MM.1S (cell line): ENCODE results near the gene EFNA2.

ENCODE experiments used
- DNase-seq: peaks from one replicate; pipeline ENCODE4 v3.0.0-alpha.2; 2015
- H2AFZ ChIP-seq: fragments of 300-600 bp; sonication (generic); 2 replicates; pipeline ENCODE4 v1.6.0; 2016; ENCODE audit warnings: antibody characterized with exemption, low read length
- H3F3A ChIP-seq: fragments of 300-600 bp; sonication (generic); 2 replicates; pipeline ENCODE4 v1.6.1; 2016; ENCODE audit warnings: mild to moderate bottlenecking, antibody characterized with exemption, low read length, moderate library complexity, mixed read lengths; ENCODE audit not compliant: insufficient read depth
- H3K27ac ChIP-seq: fragments of 300-600 bp; sonication (generic); 2 replicates; pipeline ENCODE4 v1.5.1; 2016; ENCODE audit warnings: mild to moderate bottlenecking, low read length
- H3K27me3 ChIP-seq: fragments of 300-600 bp; sonication (generic); replicated peaks from 2 replicates; pipeline ENCODE4 v1.6.0; 2016; ENCODE audit warnings: low read length; ENCODE audit not compliant: insufficient read depth
- H3K36me3 ChIP-seq: fragments of 300-600 bp; sonication (generic); replicated peaks from 2 replicates; pipeline ENCODE4 v1.6.1; 2016; ENCODE audit warnings: mild to moderate bottlenecking, low read length, mixed read lengths; ENCODE audit not compliant: insufficient read depth
- H3K4me1 ChIP-seq: fragments of 300-600 bp; sonication (generic); 2 replicates; pipeline ENCODE4 v1.6.1; 2016; ENCODE audit warnings: low read length, mixed read lengths
- H3K4me2 ChIP-seq: fragments of 300-600 bp; sonication (generic); 2 replicates; pipeline ENCODE4 v1.6.0; 2016; ENCODE audit warnings: low read depth, low read length
- H3K4me3 ChIP-seq: fragments of 300-600 bp; sonication (generic); 2 replicates; pipeline ENCODE4 v1.5.1; 2016; ENCODE audit warnings: low read length, mixed read lengths
- H3K79me2 ChIP-seq: fragments of 300-600 bp; sonication (generic); 2 replicates; pipeline ENCODE4 v1.6.1; 2016; ENCODE audit warnings: mixed run types, low read length, mixed read lengths
- H3K9ac ChIP-seq: fragments of 300-600 bp; sonication (generic); 2 replicates; pipeline ENCODE4 v1.6.1; 2016; ENCODE audit warnings: low read length, mixed read lengths
- H3K9me2 ChIP-seq: fragments of 300-600 bp; sonication (generic); replicated peaks from 2 replicates; pipeline ENCODE4 v1.6.1; 2016; ENCODE audit warnings: mild to moderate bottlenecking, low read length, mixed read lengths; ENCODE audit not compliant: insufficient read depth
- H3K9me3 ChIP-seq: fragments of 300-600 bp; sonication (generic); replicated peaks from 2 replicates; pipeline ENCODE4 v1.6.1; 2016; ENCODE audit warnings: mild to moderate bottlenecking, low read length, mixed read lengths; ENCODE audit not compliant: insufficient read depth
- H4K20me1 ChIP-seq: fragments of 300-600 bp; sonication (generic); 2 replicates; pipeline ENCODE4 v1.6.1; 2016; ENCODE audit warnings: mild to moderate bottlenecking, low read length, moderate library complexity, mixed read lengths; ENCODE audit not compliant: insufficient read depth
- CTCF ChIP-seq: fragments of 300-600 bp; sonication (generic); IDR thresholded peaks from 2 replicates; pipeline ENCODE4 v1.5.1; 2016; ENCODE audit warnings: antibody characterized with exemption, low read length, mixed read lengths
- EZH2 ChIP-seq: fragments of 300-600 bp; sonication (generic); optimal IDR thresholded peaks from 2 replicates; pipeline ENCODE3; 2017; ENCODE audit warnings: low read depth, mild to moderate bottlenecking, antibody characterized with exemption, low read length, mixed read lengths
- EZH2phosphoT487 ChIP-seq: fragments of 300-600 bp; sonication (generic); IDR thresholded peaks from 2 replicates; pipeline ENCODE4 v1.6.1; 2018; ENCODE audit warnings: antibody characterized with exemption, low read length

EFNA2 gene

GRCh38 chr19:1249298-1249989 is 36.2 kb upstream of the EFNA2 start:
- Histone ChIP-seq H3K4me2 (peak overlapping the region; percentile 98), H3K9me3 (no peaks in the 10 kb centered on the region), H3K36me3 (no peaks in the 10 kb centered on the region), H3K27me3 (no peaks in the 10 kb centered on the region), H3K9ac (peak overlapping the region; percentile 93), H3K27ac (peak overlapping the region; percentile 85; the same call in 1 of the 2 replicates), H3F3A (peaks cover 17% of the 10 kb centered on the region), H3K4me1 (peaks cover 12% of the 10 kb centered on the region), H3K79me2 (peaks cover 37% of the 10 kb centered on the region), H2AFZ (no peak overlapping the region), H3K9me2 (no peaks in the 10 kb centered on the region), H3K4me3 (peak overlapping the region; percentile 78), H4K20me1 (no peaks in the 10 kb centered on the region)
- DNase-seq, result peak; percentile 95
- no peak for TF ChIP-seq EZH2
- TF ChIP-seq CTCF, result no peak
- TF ChIP-seq EZH2phosphoT487, result no peak

GRCh38 chr19:1249990-1250436 is 35.7 kb upstream of the EFNA2 start:
- Histone ChIP-seq H3K9me2 (no peaks in the 10 kb centered on the region), H3K9me3 (no peaks in the 10 kb centered on the region), H3K27me3 (no peaks in the 10 kb centered on the region), H3K4me3 (peak overlapping the region; percentile 66), H3K4me1 (peaks cover 8% of the 10 kb centered on the region), H3K9ac (peak overlapping the region; percentile 29; the same call in 1 of the 2 replicates), H2AFZ (no peak overlapping the region), H3K79me2 (peaks cover 32% of the 10 kb centered on the region), H3F3A (peaks cover 14% of the 10 kb centered on the region), H4K20me1 (no peaks in the 10 kb centered on the region), H3K4me2 (peak overlapping the region; percentile 98), H3K27ac (no peak overlapping the region), H3K36me3 (peaks cover 4% of the 10 kb centered on the region; the same call in 1 of the 2 replicates)
- TF ChIP-seq EZH2 (no peak), EZH2phosphoT487 (no peak), CTCF (no peak)
- no peak for DNase-seq

- Histone ChIP-seq H3K4me1 (peaks cover 8% of the 10 kb centered on the region), H3F3A (peaks cover 14% of the 10 kb centered on the region), H3K36me3 (peaks cover 10% of the 10 kb centered on the region; the same call in 1 of the 2 replicates), H3K4me2 (no peak overlapping the region), H3K4me3 (no peak overlapping the region), H3K9ac (no peak overlapping the region), H3K27me3 (no peaks in the 10 kb centered on the region), H3K9me3 (no peaks in the 10 kb centered on the region), H3K9me2 (no peaks in the 10 kb centered on the region), H4K20me1 (no peaks in the 10 kb centered on the region), H2AFZ (no peak overlapping the region), H3K79me2 (peaks cover 30% of the 10 kb centered on the region), H3K27ac (no peak overlapping the region)
- DNase-seq, result no peak
- TF ChIP-seq CTCF, result no peak
- TF ChIP-seq EZH2phosphoT487, result no peak
- TF ChIP-seq EZH2, result no peak
Measured at GRCh38 chr19:1250437-1251260, 35.0 kb upstream of the EFNA2 start.
